HEK293T (cell line): ENCODE results near the gene GYG2.

ENCODE experiments used
- CTCF ChIA-PET: fragments of 350-600 bp; formaldehyde crosslinking; extraction: SDS; loops from one replicate; lab custom pipeline; 2021; ENCODE audit warnings: antibody characterized with exemption, inconsistent platforms; lab: Yijun Ruan, JAX
- POLR2A ChIA-PET: fragments of 350-600 bp; formaldehyde crosslinking; extraction: SDS; loops from one replicate; lab custom pipeline; 2020; ENCODE audit warnings: antibody characterized with exemption, inconsistent platforms; lab: Yijun Ruan, JAX
- DNase-seq: peaks from one replicate; pipeline ENCODE4 v3.0.0; 2012; ENCODE audit warnings: mixed read lengths; ENCODE audit errors: extremely low spot score
- ARNT ChIP-seq: fragments of 450-650 bp; IDR thresholded peaks from 2 replicates; pipeline ENCODE4 v1.6.1; 2017; ENCODE audit warnings: mild to moderate bottlenecking
- BHLHE40 ChIP-seq: fragments of 450-650 bp; IDR thresholded peaks from 2 replicates; pipeline ENCODE4 v1.6.1; 2016; ENCODE audit warnings: mild to moderate bottlenecking, moderate library complexity, borderline replicate concordance
- CTBP1 ChIP-seq: fragments of 450-650 bp; IDR thresholded peaks from 2 replicates; pipeline ENCODE4 v1.6.1; 2016; ENCODE audit warnings: borderline replicate concordance
- ELF4 ChIP-seq: fragments of 450-650 bp; IDR thresholded peaks from 2 replicates; pipeline ENCODE4 v1.6.1; 2017; ENCODE audit warnings: antibody characterized with exemption
- FOXA1 ChIP-seq: fragments of 450-650 bp; IDR thresholded peaks from 2 replicates; pipeline ENCODE4 v1.6.1; 2016; ENCODE audit warnings: mild to moderate bottlenecking
- FOXK2 ChIP-seq: fragments of 450-650 bp; IDR thresholded peaks from 2 replicates; pipeline ENCODE4 v1.6.1; 2016; ENCODE audit warnings: mild to moderate bottlenecking
- FOXM1 ChIP-seq: fragments of 450-650 bp; IDR thresholded peaks from 2 replicates; pipeline ENCODE4 v1.6.1; 2017; ENCODE audit warnings: mild to moderate bottlenecking, borderline replicate concordance
- HDGF ChIP-seq: fragments of 450-650 bp; IDR thresholded peaks from 2 replicates; pipeline ENCODE4 v1.6.1; 2017; ENCODE audit warnings: antibody characterized with exemption, borderline replicate concordance
- L3MBTL2 ChIP-seq: fragments of 450-650 bp; conservative IDR thresholded peaks from 2 replicates; pipeline ENCODE4 v1.6.1; 2016; ENCODE audit warnings: mild to moderate bottlenecking
- LEF1 ChIP-seq: fragments of 450-650 bp; IDR thresholded peaks from 2 replicates; pipeline ENCODE4 v1.6.1; 2017; ENCODE audit warnings: mild to moderate bottlenecking, borderline replicate concordance
- NFRKB ChIP-seq: fragments of 450-650 bp; IDR thresholded peaks from 2 replicates; pipeline ENCODE4 v1.6.1; 2016; ENCODE audit warnings: mild to moderate bottlenecking, moderate library complexity
- SP1 ChIP-seq: fragments of 450-650 bp; IDR thresholded peaks from 2 replicates; pipeline ENCODE4 v1.6.1; 2017
- SUZ12 ChIP-seq: fragments of 450-650 bp; IDR thresholded peaks from 2 replicates; pipeline ENCODE4 v1.6.1; 2016; ENCODE audit warnings: mild to moderate bottlenecking
- TARDBP ChIP-seq: fragments of 450-650 bp; IDR thresholded peaks from 2 replicates; pipeline ENCODE4 v1.6.1; 2016
- ZNF384 ChIP-seq: fragments of 450-650 bp; IDR thresholded peaks from 2 replicates; pipeline ENCODE4 v1.6.1; 2016
- TF ChIP-seq, protein P1 (sequence below): fragments of 450-650 bp; IDR thresholded peaks from 2 replicates; pipeline ENCODE4 v1.6.1; 2016

The GYG2 gene

DNA sequence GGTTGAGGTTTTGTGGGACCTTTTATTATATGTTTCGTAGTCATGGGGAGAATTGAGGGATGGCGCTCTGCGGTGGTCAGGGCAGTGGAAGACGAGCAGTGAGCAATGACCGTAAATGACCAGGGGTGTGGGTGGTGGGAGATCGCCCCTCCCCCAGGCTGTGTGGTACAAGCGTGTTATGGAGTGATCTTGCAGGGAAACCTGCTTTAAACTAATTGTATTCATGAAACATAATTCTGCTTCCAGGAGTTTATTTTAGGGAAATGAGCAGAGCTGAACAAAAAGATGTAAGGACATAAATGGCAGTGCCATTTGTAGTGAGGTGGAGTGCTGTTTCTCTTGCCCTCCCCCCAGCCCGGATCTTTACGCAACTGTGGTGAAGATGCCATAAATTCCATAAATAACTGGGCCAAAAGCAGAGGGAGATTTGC lies 20.2 kb downstream of the GYG2 start:
- no peak for DNase-seq
- POLR2A ChIA-PET = no interaction called here
- TF ChIP-seq SUZ12 (no peak), CTBP1 (no peak), LEF1 (no peak), HDGF (no peak), ZNF384 (no peak), SP1 (no peak), ELF4 (no peak), NFRKB (no peak), FOXK2 (no peak), FOXM1 (no peak), L3MBTL2 (no peak), FOXA1 (no peak), BHLHE40 (no peak)
- TF ChIP-seq, protein P1, sequence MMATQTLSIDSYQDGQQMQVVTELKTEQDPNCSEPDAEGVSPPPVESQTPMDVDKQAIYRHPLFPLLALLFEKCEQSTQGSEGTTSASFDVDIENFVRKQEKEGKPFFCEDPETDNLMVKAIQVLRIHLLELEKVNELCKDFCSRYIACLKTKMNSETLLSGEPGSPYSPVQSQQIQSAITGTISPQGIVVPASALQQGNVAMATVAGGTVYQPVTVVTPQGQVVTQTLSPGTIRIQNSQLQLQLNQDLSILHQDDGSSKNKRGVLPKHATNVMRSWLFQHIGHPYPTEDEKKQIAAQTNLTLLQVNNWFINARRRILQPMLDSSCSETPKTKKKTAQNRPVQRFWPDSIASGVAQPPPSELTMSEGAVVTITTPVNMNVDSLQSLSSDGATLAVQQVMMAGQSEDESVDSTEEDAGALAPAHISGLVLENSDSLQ = no peak
- CTCF ChIA-PET = no interaction called here

DNA sequence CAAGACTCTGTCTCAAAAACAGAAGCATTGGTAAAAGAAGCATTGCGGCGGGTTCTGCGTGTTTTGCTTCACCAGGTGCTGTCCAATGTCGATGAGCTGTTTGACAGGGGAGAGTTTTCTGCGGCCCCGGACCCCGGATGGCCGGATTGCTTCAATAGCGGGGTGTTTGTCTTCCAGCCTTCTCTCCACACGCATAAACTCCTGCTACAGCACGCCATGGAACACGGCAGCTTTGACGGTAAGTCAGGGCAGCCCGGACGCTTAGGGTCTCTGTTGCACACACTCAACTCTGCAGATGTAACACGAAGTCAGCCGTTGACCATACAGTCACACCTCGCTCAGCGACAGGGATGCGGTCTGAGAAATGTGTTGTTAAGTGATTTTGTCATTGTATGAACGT lies 26.2 kb downstream of the GYG2 start:
- TF ChIP-seq SP1 (no peak), CTBP1 (no peak), ELF4 (no peak), LEF1 (no peak)
- DNase-seq = no peak
- ChIA-PET POLR2A (no interaction called here), CTCF (no interaction called here)

DNA sequence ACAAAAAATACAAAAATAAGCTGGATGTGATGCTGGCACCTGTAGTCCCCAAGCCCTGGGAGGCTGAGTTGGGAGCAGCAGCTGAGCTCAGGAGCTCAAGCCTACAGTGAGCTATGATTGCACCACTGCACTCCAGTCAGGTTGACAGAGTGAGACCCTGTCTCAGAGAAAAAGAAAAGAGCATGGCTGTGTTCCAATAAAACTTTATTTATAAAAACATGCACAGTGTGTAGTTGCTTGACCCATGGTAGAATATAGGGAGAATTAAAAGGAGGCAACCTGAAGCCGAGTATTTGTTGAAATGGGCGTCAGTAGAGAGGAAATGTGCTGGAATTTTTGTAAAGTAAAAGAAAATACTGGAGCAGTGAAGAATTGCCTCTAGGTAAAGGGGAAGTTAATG lies 27.0 kb downstream of the GYG2 start:
- CTCF ChIA-PET = no interaction called here

DNA sequence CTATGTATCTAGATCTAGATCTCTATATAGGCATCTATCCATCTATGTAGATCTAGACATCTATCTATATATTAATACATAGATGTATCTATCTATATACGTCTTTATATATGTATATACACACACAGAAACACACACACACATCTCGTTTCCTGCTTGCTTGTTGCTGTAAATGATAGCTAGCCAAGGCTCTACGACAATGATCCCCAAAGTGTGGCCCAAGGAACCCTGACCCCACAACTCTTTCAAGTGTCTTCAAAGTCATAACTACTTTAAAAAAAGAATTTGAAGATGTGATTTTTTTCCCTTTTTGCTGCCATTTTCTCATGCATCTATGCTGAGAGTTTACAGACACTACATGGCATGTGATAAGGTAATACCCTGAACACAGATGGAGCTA lies 28.8 kb downstream of the GYG2 start:
- no peak for TF ChIP-seq ARNT
- TF ChIP-seq, protein P1 = no peak
- TF ChIP-seq FOXA1 = no peak
- no peak for TF ChIP-seq SUZ12
- TF ChIP-seq ZNF384 = no peak
- no peak for TF ChIP-seq FOXM1
- ChIA-PET POLR2A (no interaction called here), CTCF (no interaction called here)
- DNase-seq = no peak

More for the DNA sequence above, 27.0 kb downstream of the GYG2 start:
- DNase-seq = no peak
- POLR2A ChIA-PET = no interaction called here
- no peak for TF ChIP-seq SUZ12
- TF ChIP-seq ARNT = no peak
- no peak for TF ChIP-seq L3MBTL2
- no peak for TF ChIP-seq BHLHE40
- no peak for TF ChIP-seq ZNF384
- TF ChIP-seq HDGF = no peak
- TF ChIP-seq FOXK2 = no peak
- TF ChIP-seq TARDBP = no peak
- TF ChIP-seq NFRKB = no peak
- TF ChIP-seq ELF4 = no peak
- no peak for TF ChIP-seq SP1
- no peak for TF ChIP-seq FOXA1
- TF ChIP-seq LEF1 = no peak
- no peak for TF ChIP-seq CTBP1
- no peak for TF ChIP-seq FOXM1
- TF ChIP-seq, protein P1 = no peak

DNA sequence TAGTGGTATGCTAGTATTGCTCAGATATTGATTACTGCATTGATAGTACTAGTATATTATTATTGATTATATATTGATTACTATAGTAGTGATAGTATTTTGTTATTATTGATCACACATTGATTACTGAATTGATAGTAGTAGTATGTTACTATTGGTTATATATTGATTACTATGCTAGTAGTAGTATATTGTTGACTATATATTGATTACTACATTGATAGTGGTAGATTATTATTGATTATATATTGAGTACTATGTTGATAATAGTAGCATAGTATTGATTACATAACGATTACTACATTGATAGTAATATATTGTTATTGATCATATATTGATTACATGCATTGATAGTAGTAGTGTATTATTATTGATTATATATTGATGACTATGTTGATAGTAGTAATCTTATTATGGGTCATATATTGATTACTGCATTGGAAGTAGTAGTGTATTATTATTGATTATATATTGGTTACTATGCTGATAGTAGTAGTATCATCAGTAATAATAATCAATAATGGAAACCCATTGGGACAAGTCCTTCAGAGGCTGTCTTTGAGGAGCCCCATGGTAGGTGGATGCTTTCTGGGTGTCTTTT lies 30.6 kb downstream of the GYG2 start:
- CTCF ChIA-PET = no interaction called here
- no peak for DNase-seq
- TF ChIP-seq, protein P1 = no peak
- no peak for TF ChIP-seq FOXM1
- no peak for TF ChIP-seq FOXA1
- no peak for TF ChIP-seq ZNF384
- TF ChIP-seq HDGF = no peak
- TF ChIP-seq ARNT = no peak
- no peak for TF ChIP-seq TARDBP
- no peak for TF ChIP-seq ELF4
- no peak for TF ChIP-seq SP1
- no peak for TF ChIP-seq LEF1
- POLR2A ChIA-PET = no interaction called here

DNA sequence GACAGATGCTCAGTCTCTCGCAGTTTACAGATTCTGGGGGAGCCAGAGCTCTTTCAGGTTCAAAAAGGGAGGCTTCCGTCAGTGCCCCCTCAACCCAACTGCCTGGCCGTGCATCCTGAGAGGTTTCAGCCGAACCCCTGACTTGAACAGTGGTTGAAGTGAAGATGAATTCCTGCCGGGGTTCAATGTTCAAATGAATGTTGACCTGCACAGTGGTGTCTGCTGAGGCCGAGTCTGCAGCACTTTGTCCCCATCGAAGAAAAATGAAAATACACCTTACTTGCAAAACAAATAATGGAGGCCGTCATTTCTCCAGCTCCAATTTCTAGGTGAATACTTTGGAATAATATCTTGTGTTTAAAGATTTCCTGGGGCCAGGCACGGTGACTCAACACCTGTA lies 33.7 kb downstream of the GYG2 start:
- DNase-seq = no peak
- ChIA-PET POLR2A (no interaction called here), CTCF (no interaction called here)
- TF ChIP-seq FOXK2 (no peak), HDGF (no peak), SP1 (no peak), CTBP1 (no peak), L3MBTL2 (no peak), TARDBP (no peak), NFRKB (no peak), ELF4 (no peak), FOXM1 (no peak), FOXA1 (no peak), BHLHE40 (no peak), SUZ12 (no peak), LEF1 (no peak), ZNF384 (no peak), ARNT (no peak)
- TF ChIP-seq, protein P1 = no peak
